SJSA1 (cell line): ENCODE data around the gene DGCR6L. TPM values are rescaled to one million over a fixed set of nuclear protein-coding genes. Genes with fewer than 3 reads are reported as not detected.
"Not testable (repeated sequence)": the region's sequence is repeated elsewhere in the genome, so short reads cannot be mapped to it uniquely, and the experiment has no call there.

Experiments
- DNase-seq, 2 experiments: peaks; one replicate each; pipeline ENCODE4 v3.0.0-alpha.2; 2015 to 2020; ENCODE audit warnings: low spot score in 2 of 2, low read depth in 1 of 2
- H3K27ac ChIP-seq: fragments of 250-450 bp; sonication (Bioruptor Pico); 2 replicates; pipeline ENCODE4 v1.5.1; 2020; ENCODE audit warnings: mild to moderate bottlenecking, moderate library complexity
- H3K27me3 ChIP-seq: fragments of 250-450 bp; sonication (Bioruptor Pico); replicated peaks from 2 replicates; pipeline ENCODE4 v1.5.1; 2020; ENCODE audit warnings: mild to moderate bottlenecking, moderate library complexity
- H3K36me3 ChIP-seq: fragments of 250-450 bp; sonication (Bioruptor Pico); 2 replicates; pipeline ENCODE4 v1.5.1; 2020; ENCODE audit warnings: mild to moderate bottlenecking
- H3K4me1 ChIP-seq: fragments of 250-450 bp; sonication (Bioruptor Pico); replicated peaks from 2 replicates; pipeline ENCODE4 v1.6.1; 2021; ENCODE audit warnings: mild to moderate bottlenecking
- H3K4me3 ChIP-seq: fragments of 250-450 bp; sonication (Bioruptor Pico); 2 replicates; pipeline ENCODE4 v1.5.1; 2020; ENCODE audit warnings: mild to moderate bottlenecking
- H3K9me3 ChIP-seq: fragments of 250-450 bp; sonication (Bioruptor Pico); replicated peaks from 2 replicates; pipeline ENCODE4 v1.5.1; 2020; ENCODE audit warnings: mild to moderate bottlenecking
- total RNA-seq: library from RNA; depleted of rRNA; stranded (reverse); fragments of >200 nt; shearing (Covaris generic); gene quantifications from 2 replicates; pipeline ENCODE4 v1.2.3, GENCODE V29; 2014; rRNA removed

Gene DGCR6L
- total RNA-seq, 1 experiment from 2014 or later = 101 TPM

DNA sequence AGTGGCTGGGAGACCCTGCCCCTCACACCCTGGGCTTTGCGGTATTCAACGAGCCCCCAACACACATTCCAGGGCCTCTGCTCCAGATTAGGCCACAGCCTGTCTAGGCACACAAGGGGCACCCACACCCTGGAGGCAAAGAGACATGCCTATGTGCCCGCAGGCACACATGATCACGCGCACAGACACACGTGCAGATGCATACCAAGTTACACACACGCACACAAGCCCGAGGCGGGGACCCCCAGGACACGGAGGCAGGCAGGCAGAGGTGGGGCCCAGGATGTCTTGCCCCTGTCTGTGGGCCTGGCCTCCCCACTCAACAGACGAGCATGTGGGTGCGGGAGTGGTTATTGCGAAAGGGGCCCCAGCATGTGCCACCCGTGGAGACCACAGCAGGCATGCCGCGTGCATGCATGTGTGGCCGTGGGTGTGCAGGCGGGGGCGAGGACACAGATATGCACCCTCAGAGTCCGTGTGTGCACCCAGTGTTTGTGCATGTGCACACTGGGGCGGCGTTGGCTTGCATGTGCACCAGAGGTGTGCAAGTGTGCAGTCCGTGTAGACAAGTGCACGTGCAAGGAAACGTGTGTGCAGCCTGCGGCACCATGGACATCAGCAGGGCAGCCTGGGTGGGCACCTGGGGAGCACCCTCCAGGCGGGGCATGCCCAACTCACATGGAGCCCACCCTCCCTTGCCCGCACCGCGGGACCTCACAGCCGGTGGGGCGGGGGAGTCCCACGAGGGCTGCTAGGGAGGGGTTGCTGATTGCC is 53.0 kb downstream of the DGCR6L start:
- not testable (repeated sequence) for H3K4me1 ChIP-seq, H3K9me3 ChIP-seq, DNase-seq, H3K36me3 ChIP-seq, H3K4me3 ChIP-seq, H3K27ac ChIP-seq
- H3K27me3 ChIP-seq = peaks cover 16% of the 10 kb centered on the region

DNA sequence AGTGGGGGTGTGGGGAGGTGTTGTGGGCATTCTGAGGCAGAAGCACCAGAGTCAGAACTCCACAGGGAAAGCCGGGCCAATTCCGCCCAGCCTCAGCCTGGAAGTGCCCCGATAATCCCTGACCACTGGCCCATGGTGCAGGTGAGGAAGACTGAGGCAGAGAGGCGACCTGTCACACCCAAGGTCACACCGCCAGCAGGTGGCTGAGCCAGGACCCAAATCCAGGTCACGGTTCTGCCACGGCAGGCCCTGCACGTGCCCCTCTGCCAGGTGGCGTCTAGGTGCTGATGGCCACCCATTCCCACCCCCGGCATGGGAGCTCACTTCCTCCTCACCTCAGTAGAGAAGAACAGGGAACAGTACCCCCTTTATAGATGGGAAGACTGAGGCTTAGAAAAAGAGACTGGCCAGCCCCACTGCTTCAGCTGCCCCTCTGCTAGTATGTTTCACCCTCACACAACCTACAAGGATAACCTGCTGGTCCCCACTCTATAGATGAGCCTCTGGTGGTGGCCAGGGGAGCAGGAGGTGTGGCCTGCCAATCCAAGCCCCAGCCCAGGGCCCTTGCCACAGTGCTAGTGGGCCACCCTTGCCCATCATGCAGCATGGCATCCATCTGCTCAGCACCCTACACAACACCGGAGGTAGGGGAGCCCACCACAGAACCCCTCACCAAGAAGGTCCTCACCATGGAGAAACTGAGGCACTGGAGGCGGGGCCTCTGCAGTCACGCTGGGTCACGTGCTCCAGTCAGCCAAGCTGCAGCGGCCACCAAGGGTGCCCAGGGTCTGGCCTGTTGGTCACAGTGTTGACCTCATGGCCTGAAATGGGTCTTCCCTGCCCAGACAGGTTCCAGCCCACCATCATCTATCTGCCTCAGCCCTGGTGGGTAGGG is 53.8 kb downstream of the DGCR6L start:
- H3K27me3 ChIP-seq = peaks cover 16% of the 10 kb centered on the region
- not testable (repeated sequence) for H3K9me3 ChIP-seq, DNase-seq

DNA sequence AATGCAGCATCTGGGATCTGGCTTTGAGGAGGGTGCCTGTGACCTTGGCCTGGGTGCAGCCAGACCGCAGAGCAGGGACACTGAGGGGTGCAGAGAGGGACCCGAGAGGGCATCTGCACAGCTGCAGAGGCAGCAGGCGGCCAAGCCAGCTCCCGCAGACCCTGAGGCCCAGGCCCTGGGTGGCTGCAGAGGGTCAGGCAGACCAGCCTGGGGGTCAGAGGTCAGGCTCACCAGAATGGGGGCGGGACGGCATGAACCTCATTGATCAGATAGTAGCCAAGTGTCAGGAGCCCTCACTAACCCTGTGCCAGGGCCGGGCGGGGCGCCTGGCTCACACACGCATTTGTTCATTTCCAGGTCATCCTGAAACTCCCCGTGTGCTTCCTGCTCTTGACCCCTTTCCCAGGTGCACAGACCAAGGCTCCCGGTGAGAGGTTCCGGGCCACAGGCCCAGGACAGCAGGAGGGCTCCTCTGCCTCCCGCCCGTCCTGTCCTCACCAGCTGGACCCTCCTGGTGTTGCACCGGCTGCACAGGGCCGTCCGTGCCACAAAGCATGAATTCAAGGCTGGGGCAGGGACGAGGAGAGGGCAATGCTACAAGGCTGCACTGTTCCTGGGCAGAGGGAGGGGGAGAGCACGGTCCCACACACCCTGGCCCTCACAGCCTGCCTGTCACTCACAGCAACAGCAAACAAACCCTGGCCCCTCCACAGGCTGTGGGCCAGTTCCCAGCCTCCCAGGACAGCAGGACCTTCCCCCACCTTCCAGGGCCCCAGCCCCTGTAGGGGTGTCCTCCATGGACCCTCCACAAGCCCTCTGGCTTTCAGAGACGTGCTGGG is 55.0 kb downstream of the DGCR6L start:
- H3K36me3 ChIP-seq = no peaks in the 10 kb centered on the region
- peaks cover 16% of the 10 kb centered on the region for H3K27me3 ChIP-seq
- H3K4me3 ChIP-seq = no peak overlapping the region
- H3K4me1 ChIP-seq = peaks cover 9% of the 10 kb centered on the region
- DNase-seq = no peak
- no peaks in the 10 kb centered on the region for H3K9me3 ChIP-seq
- no peak overlapping the region for H3K27ac ChIP-seq

More for the DNA sequence above, 53.8 kb downstream of the DGCR6L start:
- not testable (repeated sequence) for H3K4me1 ChIP-seq, H3K27ac ChIP-seq, H3K36me3 ChIP-seq, H3K4me3 ChIP-seq

Other genes with a start within 250 kb of the DGCR6L start
- gene DGCR8, start 239.8 kb downstream of the DGCR6L start, total RNA-seq = 24.8 and 26.5 TPM in 2 replicates
- gene RANBP1, start 204.0 kb downstream of the DGCR6L start, total RNA-seq = 962 and 1,093 TPM in 2 replicates
- gene TRMT2A, start 202.8 kb downstream of the DGCR6L start, total RNA-seq = 39.9 and 58.7 TPM in 2 replicates
- 9.0 and 10.6 TPM in 2 replicates for gene ZDHHC8, start 188.3 kb downstream of the DGCR6L start, total RNA-seq
- gene CCDC188, start 169.0 kb downstream of the DGCR6L start, total RNA-seq = 0.16 and 0.84 TPM in 2 replicates
- gene RTN4R, start 51.7 kb downstream of the DGCR6L start, total RNA-seq = 0.05 TPM in 1 of 2 replicates, not detected in the other
- 9.9 and 11.5 TPM in 2 replicates for gene ZNF74, start 74.1 kb upstream of the DGCR6L start, total RNA-seq
- 50.5 and 56.5 TPM in 2 replicates for gene SCARF2, start 117.8 kb upstream of the DGCR6L start, total RNA-seq
- 13.0 and 24.2 TPM in 2 replicates for gene KLHL22, start 175.7 kb upstream of the DGCR6L start, total RNA-seq
- gene MED15, start 187.6 kb upstream of the DGCR6L start, total RNA-seq = 17.7 and 40.2 TPM in 2 replicates